Activated CD8-positive, alpha-beta memory T cell treated with anti-CD3 and anti-CD28 coated beads for 48 hours (primary cell): ENCODE measurements around the gene LSR.
"Not testable (repeated sequence)": the region's sequence is repeated elsewhere in the genome, so short reads cannot be mapped to it uniquely, and the experiment has no call there.

Experiments used
- DNase-seq, 3 experiments: peaks; one replicate each; pipeline ENCODE4 v3.0.0-alpha.2; 2020; ENCODE audit warnings: low read depth in 2 of 3, low spot score in 2 of 3

Gene LSR

DNA sequence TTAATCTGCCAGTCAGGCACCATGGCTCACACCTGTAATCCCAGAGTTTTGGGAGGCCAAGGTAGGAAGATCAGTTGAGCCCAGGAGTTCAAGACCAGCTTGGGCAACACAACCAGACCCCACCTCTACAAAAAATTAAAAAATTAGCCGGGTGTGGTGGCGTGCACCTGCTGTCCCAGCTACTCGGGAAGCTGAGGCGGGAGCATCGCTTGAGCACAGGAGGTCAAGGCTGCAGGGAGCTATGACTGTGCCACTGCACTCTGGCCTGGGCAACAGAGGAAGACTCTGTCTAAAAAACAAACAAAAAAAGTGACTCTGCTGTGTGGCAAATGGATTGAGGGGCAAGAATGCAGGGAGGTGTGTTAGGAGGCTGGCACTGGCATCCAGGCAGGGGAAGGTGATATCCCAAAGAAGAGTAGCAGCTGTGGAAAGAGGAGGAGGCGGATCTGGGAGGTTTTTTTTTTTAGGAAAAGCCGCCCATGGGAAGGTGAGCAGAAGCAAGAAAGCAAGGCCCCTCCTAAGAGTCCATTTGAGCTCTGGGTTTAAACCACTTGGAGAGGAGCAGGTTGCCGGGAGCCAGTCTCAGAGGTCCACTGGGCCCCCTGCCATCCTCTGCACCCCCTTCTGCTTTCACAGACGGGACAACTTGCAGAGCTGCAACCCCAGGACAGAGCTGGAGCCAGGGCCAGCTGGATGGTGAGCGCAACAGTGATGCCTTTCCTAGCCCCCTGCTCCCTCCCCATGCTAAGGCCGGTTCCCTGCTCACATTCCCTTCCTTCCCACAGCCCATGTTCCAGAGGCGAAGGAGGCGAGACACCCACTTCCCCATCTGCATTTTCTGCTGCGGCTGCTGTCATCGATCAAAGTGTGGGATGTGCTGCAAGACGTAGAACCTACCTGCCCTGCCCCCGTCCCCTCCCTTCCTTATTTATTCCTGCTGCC lies 35.6 kb downstream of the LSR start:
- DNase-seq, result no peak

DNA sequence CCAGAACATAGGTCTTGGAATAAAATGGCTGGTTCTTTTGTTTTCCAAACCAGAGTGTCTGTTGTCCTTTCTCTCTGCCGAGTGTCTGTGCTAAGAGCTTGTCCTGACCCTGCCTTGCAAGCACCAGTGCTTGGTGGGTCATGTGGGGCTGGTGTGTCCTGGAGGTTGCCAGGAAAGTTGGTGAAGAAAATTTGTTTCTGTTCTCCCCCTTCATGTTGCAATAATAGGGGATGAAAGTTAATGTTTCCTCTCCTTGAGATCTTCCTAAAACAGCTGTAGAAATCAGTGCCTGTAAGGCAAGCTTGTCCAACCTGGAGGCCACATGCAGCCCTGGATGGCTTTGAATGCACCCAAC lies 36.3 kb downstream of the LSR start:
- DNase-seq, result no peak

DNA sequence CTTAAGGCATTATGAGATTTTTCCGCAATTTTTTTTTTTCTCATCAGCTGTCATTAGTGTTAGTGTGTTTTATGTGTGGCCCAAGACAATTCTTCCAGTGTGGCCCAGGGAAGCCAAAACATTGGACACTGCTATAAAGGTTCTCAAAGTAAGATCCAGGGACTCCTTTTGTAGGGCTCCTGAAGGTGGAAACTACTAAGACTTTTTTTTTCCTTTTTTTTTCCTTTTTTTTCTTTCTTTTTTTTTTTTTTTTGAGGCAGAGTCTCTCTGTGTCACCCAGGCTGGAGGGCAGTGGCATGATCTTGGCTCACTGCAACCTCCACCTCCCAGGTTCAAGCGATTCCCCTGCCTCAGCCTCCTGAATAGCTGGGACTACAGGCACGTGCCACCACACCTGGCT lies 36.7 kb downstream of the LSR start:
- DNase-seq, result not testable (repeated sequence)

DNA sequence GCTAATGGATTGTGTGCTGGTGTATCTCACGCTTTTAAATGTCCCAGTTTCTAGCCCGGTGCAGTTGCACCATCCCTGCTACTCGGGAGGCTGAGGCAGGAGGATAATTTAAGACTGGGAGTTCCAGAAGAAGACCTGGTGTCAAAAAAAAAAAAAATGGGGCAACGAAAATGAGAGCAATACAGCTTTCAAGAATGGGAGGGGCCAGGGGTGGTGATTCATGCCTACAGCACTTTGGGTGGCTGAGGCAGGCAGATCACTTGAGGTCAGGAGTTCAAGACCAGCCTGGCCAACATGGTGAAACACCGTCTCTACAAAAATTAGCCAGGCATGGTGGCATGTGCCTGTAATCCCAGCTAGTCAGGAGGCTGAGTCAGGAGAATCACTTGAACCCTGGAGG lies 37.3 kb downstream of the LSR start:
- DNase-seq, result not testable (repeated sequence)

DNA sequence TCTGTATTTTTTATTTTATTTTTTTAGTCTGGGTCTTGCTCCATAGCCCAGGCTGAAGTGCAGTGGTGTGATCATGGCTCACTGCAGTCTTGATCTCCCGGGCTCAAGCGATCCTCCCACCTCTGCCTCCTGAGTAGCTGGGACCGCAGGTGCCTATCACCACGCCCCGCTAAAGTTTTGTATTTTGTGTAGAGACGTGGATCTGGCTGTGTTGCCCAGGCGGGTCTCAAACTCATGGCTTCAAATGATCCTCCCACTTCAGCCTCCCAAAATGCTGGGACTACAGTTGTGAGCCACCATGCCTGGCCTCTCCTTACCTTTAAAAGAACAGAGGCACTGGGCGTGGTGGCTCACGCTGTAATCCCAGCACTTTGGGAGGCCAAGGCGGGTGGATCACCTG lies 38.9 kb downstream of the LSR start:
- DNase-seq, result no peak

DNA sequence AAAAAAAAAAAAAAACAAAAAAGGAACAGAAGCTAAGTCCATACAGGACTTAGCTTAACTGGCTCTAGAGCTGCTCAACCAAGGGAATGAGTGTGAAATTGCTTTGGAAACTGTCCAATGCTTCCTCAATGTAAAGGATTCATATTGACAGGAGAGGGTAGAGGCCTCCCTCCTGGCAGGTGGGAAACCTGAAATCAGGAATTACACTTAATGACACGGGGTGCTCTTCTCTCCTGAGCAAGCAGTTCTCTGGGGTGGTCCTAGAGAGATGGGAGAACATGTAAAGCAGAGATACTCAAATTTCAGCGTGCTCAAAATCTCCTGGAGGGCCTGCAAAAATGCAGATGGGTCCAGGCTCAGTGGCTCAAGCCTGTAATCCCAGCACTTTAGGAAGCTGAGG lies 39.5 kb downstream of the LSR start:
- DNase-seq, result no peak

DNA sequence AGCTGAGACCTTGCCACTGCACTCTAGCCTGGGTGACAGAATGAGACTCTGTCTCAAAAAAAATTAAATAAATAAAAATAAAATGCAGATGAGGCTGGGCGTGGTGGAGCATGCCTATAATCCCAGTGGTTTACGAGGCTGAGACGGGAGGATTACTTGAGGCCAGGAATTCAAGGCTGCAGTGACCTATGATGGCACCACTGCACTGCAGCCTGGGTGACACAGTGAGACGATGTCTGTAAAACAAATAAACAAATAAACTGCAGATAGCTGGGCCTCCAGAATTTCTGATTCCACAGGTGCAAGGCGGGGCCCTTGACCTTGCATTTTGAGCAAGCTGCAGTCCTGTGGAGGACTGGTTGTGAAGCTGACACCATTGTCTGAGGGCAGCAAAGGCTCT lies 40.1 kb downstream of the LSR start:
- no peak for DNase-seq

DNA sequence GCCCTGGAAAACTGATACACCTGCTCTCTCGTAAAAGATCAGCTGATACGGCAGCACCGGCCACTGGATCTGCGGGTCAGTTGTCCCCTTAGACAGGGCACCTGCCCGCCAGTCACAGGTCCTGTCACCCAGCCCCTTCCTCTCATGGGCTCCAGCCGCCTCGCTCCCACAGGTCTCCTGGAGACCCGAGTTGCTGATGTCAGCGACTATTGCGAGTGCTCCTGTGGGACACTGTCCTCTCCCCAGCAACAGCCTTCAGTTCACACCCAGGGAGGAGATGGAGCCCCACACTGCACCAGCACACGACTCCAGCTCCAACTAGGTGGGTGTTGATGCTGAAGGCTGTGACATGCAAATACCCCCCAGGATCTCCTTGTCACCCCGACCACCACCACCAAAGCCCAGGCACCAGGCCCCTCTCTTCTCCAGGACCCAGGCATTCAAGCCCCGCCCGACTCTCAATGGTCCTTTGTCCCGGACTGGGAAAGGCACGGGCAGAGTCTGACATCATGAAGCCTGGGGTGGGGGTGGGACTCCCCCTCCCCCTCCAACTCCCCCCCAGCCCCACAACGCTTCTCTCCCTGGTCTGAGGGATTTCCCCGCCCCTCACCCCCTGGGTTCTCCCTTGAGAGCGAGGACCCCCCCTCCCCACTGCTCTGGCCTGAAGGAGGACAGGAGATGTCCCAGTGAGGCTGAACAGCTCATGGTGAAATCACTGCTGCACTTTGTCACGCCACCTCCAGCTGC lies 41.8 kb downstream of the LSR start:
- no peak for DNase-seq

DNA sequence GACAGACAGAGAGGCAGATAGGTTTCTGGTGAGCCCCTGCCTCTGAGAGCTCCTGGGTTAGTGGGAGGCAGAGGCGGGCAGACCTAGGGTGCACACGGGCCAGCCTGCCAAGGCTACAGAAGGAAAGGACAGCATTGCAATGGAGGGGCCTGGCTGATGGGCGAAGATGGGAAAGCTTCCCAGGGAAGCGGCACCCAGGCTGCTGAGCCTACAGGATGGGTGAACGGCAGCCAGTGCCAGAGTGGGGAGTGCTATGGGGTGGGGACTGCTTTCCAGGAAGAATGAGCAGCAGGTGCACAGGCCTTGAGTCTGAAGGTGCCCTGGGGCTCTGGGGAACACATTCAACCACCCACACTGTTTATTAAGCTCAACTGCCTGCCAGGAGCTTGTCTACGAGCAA lies 42.5 kb downstream of the LSR start:
- DNase-seq, result no peak

DNA sequence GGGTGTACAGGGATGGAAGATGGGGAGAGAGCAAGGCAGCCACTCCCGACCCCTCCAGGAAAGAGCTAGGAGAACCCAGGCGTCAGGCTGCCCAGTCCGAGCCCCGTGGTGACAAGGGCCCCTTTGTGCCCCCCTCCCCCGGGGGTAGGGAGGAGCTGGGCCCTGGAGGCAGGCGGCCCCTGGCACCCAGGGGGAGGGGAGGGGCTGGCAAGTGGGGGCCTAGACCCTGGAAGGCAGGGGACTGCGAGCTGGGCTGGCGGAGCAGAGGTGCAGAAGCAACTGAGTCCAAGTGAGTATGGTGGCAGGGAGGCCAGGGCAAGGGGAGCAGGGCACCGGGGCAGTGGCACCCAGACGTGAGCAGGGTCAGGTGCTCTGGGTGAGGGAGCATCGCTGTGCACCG lies 43.1 kb downstream of the LSR start, which contains the start of gene MAG:
MAG (plus strand) TSS at position 246 of the 400 bp plus-strand sequence. CDS start 3,248 bp downstream, outside the sequence.
- DNase-seq, result no peak

DNA sequence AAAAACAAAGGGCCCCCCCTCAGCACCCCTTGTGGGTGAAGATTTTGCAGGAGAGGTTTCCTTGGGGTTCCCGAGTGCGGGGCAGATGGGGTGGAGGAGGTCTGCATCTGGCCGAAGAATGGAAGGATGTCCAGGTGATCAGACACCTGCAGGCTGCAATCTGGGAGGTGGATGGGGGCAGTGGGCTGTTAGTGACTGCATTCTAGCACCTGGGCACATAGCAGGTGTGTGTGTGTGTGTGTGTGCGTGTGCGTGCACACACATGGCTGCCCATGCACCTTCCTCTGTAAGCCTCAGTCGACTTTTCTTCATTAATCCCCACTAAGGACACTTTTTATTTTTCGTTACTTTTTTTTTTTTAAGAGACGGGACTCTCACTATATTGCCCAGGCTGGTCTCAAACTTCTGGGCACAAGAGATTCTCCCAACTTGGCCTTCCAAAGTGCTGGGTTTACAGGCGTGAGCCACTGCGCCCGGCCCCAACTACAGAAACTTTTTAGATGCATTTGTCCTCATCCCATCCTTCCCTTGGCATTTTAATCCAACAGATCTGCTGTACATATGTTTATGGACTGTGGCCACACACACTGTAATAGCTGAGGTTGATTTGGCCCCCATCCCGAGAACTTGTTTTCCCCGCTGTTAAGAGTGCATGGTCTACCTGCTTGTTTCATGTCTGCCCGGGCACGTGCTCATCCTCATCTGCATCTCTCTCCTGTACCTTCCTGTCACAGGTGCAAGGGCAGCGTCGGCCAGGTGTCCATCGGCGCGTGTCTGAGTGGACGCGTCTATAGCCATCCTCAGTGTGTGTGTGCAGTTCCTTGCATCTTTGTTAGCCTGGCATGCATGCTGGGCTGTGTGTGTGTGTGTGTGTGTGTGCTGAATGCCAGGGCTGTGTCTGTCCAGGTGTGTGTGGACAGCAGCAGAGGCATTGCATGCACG lies 43.9 kb downstream of the LSR start:
- DNase-seq, result no peak

DNA sequence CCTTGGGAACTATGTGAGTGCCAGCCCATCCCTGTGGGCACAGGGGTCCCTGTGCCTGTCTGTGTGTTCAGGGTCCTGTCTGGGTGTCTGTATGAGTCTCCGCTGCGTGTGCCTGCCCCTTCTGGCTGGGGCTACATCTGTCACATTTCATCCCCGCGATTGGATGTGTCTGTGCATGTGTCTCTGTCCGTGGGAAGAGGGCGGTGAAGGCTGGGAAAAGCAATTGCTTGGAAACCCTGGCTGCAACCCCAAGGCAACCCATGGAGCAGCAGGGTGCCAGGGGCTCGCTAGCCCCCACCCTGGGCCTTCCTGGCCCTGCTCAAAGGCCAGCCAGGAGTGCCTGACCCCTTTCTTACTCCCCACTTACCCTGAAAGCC lies 44.5 kb downstream of the LSR start:
- no peak for DNase-seq

DNA sequence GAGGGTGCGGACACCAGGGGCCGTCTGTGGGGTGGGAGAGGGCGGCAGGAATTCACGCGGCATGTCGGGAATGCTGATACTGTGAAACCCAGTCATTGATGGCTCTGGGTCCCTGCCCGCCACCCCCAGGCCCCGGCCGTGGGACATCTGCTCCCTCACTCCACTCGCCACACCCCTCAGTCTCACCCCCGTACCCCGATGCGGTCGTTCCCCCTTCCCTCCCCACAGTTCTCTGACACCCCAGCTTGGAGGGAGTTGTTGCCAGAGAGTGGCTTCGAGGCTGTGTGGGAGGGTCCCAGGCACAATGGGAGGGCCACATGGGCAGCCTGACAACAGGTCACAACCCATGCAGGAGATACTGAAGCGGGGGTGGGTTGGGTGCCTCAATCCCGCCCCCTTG lies 45.0 kb downstream of the LSR start:
- no peak for DNase-seq

DNA sequence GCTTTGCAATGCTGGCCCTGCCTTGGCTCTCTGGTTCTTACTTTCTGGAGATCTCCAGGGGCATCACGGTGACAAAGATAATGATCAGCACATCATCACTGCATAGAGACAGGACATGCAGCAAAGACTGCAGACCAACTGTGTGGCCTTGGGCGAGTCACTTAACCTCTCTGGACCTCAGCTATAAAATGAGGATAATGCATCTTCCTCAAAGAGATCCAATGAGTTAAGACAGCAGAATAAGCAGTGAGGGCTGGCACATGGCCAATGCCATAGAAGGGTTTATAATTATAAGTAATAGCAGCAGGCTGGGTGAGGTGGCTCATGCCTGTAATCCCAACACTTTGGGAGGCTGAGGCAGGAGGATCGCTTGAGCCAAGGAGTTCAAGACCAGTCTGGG lies 45.5 kb downstream of the LSR start:
- DNase-seq, result no peak

DNA sequence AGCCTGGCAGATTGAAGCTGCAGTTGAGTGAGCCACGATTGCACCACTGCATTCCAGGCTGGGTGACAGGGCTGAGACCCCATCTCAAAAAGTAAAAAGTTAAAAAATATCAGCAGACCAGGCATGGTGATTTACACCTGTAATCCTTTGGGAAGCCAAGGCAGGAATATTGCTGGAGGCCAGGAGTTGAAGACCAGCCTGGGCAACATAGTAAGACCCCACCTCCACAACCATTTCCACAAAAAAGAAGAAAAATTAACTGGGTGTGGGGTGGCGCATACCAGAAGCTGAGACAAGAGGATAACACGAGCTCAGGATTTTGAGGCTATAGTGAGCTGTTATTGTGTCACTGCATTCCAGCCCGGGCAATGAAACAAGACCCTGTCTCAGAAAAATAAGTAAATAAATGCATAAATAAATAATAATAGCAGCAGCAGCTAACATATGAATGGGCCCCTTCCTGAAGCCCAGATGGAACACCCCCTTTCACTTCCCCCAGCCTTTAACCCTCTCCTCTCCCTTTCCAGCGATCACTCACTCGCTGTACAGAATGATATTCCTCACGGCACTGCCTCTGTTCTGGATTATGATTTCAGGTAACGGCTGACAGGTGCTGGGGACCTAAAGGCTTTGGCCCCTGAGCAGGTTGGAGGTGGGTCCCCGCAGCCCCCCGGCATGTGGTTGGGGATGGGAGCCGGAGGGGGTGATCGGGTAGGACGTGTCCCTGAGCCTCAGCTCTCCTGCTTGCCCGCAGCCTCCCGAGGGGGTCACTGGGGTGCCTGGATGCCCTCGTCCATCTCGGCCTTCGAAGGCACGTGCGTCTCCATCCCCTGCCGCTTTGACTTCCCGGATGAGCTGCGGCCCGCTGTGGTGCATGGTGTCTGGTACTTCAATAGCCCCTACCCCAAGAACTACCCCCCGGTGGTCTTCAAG lies 46.3 kb downstream of the LSR start:
- no peak for DNase-seq

DNA sequence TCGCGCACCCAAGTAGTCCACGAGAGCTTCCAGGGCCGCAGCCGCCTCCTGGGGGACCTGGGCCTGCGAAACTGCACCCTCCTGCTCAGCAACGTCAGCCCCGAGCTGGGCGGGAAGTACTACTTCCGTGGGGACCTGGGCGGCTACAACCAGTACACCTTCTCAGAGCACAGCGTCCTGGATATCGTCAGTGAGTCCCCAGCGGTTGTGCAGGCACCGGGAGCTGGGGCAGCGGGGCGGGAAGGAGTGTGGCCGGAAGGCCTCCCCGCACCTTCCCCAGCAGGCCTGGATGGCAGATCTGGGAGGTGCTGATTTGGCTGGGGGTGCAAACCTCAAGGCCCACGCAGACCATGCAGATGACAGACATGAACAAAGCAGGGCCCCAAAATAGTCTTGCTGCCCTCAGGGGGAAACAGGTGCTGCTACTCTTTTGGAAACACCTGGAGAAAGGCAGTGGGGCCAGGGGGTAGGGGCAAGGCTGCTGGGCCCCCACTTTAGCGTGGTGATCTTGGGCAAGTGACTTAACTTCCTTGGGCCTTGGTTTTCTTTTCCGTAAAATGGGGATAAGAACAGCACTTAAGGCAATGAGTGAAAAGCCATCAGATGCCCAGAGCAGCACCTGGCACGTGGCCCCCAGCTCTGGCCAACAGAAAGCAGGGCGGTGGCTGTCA lies 47.1 kb downstream of the LSR start:
- DNase-seq, result peak in 1 of 3 experiments; percentile 9

DNA sequence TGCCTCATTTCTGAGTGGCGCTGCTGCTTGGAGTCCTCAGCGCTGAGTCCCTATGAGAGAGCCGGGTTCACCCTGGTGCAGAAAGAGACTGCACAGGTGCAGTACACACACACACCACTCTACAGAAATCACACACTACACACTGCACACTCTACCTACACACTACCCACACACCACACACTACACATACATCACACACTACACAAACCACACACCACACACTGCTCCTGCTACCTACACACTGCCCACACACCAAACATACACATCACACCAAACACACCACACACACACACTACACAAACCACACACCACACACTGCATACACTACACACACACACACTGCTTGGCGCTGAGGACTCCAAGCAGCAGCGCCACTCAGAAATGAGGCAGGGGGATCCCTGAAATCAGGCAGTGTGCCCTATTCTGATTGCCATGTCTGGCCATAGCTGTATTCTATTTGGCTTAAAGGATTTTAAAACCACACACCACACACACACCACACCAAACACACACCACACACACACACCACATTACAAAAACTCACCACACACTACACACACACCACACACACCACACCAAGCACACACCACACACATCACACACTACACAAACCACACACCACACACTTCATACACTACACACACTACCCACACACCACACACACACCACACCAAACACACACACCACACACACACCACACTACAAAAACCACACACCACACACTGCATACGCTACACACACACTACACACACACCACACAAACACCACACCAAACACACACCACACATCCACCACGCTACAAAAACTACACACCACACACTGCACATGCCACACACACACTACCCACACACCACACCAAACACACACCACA lies 48.1 kb downstream of the LSR start:
- DNase-seq, result no peak

DNA sequence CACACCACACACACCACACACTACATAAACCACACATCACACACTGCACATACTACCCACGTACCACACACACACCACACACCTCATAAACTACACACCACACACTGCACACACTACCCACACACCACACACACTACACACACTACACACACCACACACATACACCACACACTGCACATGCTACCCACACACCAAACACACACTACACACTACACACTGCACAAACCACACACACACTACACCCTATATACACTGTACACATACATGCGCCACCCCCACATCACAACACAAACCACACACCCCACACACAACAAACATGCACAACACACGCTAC lies 48.7 kb downstream of the LSR start:
- DNase-seq, result no peak

DNA sequence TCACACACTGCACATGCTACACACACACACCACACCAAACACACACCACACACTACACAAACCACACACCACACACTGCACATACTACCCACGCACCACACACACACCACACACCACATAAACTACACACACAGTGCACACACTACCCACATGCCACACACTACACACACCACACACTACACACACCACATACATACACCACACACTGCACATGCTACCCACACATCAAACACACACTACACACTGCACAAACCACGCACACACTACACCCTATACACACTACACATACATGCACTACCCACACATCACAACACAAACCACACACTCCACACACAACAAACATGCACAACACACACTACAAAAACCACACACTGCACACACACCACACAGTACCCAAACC lies 49.1 kb downstream of the LSR start:
- DNase-seq, result no peak
